Chondrocyte (in vitro differentiated cells): Measurements from ENCODE around the gene PHACTR1. TPM values are rescaled to one million over a fixed set of nuclear protein-coding genes. Genes with fewer than 3 reads are reported as not detected.

Experiments used
- DNase-seq: peaks from one replicate; pipeline ENCODE4 v3.0.0; 2021; ENCODE audit warnings: mixed read lengths, low spot score
- H3K27ac Mint-ChIP-seq: one replicate; pipeline ENCODE4 v1.8.0; 2021; ENCODE audit warnings: mild to moderate bottlenecking, moderate library complexity, mixed read lengths; ENCODE audit not compliant: unreplicated experiment
- H3K27me3 Mint-ChIP-seq: 2 replicates; pipeline ENCODE4 v1.8.0; 2021; ENCODE audit warnings: low read depth, mixed read lengths
- H3K36me3 Mint-ChIP-seq: 2 replicates; pipeline ENCODE4 v1.8.0; 2021; ENCODE audit warnings: low read depth, mixed read lengths
- H3K4me1 Mint-ChIP-seq: 2 replicates; pipeline ENCODE4 v1.8.0; 2021; ENCODE audit warnings: low read depth, mild to moderate bottlenecking, mixed read lengths
- H3K4me3 Mint-ChIP-seq: one replicate; pipeline ENCODE4 v1.8.0; 2021; ENCODE audit warnings: mild to moderate bottlenecking, moderate library complexity, mixed read lengths; ENCODE audit not compliant: unreplicated experiment
- H3K9me3 Mint-ChIP-seq: 2 replicates; pipeline ENCODE4 v1.8.0; 2021; ENCODE audit warnings: low read depth, mixed read lengths
- total RNA-seq: library from RNA; stranded (reverse); gene quantifications from 3 replicates; pipeline ENCODE4 v1.2.1, GENCODE V29; 2021
- TF ChIP-seq, protein P1 (sequence below): fragments of 200-600 bp; sonication (generic); IDR thresholded peaks from 2 replicates; pipeline ENCODE4 v1.5.0; 2021; ENCODE audit warnings: antibody characterized with exemption, mild to moderate bottlenecking, moderate library complexity

Gene PHACTR1
- total RNA-seq, 1 donor from 2014 or later: 2.1 TPM

- no peak overlapping the region for H3K4me3 Mint-ChIP-seq
- peaks cover 8% of the 10 kb centered on the region for H3K4me1 Mint-ChIP-seq
- DNase-seq: no peak
- H3K9me3 Mint-ChIP-seq: no peaks in the 10 kb centered on the region
- H3K27ac Mint-ChIP-seq: no peak overlapping the region
- TF ChIP-seq, protein P1, sequence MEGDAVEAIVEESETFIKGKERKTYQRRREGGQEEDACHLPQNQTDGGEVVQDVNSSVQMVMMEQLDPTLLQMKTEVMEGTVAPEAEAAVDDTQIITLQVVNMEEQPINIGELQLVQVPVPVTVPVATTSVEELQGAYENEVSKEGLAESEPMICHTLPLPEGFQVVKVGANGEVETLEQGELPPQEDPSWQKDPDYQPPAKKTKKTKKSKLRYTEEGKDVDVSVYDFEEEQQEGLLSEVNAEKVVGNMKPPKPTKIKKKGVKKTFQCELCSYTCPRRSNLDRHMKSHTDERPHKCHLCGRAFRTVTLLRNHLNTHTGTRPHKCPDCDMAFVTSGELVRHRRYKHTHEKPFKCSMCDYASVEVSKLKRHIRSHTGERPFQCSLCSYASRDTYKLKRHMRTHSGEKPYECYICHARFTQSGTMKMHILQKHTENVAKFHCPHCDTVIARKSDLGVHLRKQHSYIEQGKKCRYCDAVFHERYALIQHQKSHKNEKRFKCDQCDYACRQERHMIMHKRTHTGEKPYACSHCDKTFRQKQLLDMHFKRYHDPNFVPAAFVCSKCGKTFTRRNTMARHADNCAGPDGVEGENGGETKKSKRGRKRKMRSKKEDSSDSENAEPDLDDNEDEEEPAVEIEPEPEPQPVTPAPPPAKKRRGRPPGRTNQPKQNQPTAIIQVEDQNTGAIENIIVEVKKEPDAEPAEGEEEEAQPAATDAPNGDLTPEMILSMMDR: no peak
- no peaks in the 10 kb centered on the region for H3K36me3 Mint-ChIP-seq
- no peaks in the 10 kb centered on the region for H3K27me3 Mint-ChIP-seq
These were observed 327.8 kb downstream of the PHACTR1 start for GRCh38 chr6:13044390-13044789.

GRCh38 chr6:13044896-13045295 is 328.3 kb downstream of the PHACTR1 start:
- Mint-ChIP-seq H3K4me3 (no peak overlapping the region), H3K27me3 (no peaks in the 10 kb centered on the region), H3K36me3 (no peaks in the 10 kb centered on the region), H3K9me3 (no peaks in the 10 kb centered on the region), H3K4me1 (peaks cover 8% of the 10 kb centered on the region), H3K27ac (no peak overlapping the region)
- no peak for DNase-seq
- TF ChIP-seq, protein P1: no peak

DNA sequence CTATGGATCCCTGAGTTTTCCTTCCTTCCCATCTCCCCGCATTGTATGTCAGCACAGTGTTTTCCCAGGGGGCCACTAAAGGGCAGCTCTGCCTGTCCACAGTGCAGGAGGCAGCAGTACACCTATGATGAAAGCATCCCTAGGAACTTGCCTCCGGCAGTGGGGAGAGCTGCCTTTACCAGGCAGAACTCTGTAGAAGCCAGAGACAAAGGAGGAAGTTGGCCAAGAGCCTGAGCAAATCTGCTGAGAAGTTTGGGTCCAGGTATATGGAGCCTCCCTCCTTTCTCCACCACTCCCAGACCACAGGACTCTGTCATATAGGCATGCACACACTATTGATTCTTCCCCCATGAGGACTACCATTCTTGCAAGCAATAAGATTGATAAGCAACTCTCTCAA is 329.1 kb downstream of the PHACTR1 start:
- H3K27ac Mint-ChIP-seq: no peak overlapping the region
- H3K9me3 Mint-ChIP-seq: no peaks in the 10 kb centered on the region
- TF ChIP-seq, protein P1: no peak
- no peaks in the 10 kb centered on the region for H3K36me3 Mint-ChIP-seq
- no peaks in the 10 kb centered on the region for H3K27me3 Mint-ChIP-seq
- no peak overlapping the region for H3K4me3 Mint-ChIP-seq
- DNase-seq: no peak
- peaks cover 5% of the 10 kb centered on the region for H3K4me1 Mint-ChIP-seq

- Mint-ChIP-seq H3K4me1 (peaks cover 4% of the 10 kb centered on the region), H3K9me3 (no peaks in the 10 kb centered on the region), H3K4me3 (no peak overlapping the region), H3K27me3 (no peaks in the 10 kb centered on the region), H3K27ac (no peak overlapping the region), H3K36me3 (no peaks in the 10 kb centered on the region)
- no peak for DNase-seq
- TF ChIP-seq, protein P1: no peak
These were observed 329.5 kb downstream of the PHACTR1 start for GRCh38 chr6:13046084-13046483.

DNA sequence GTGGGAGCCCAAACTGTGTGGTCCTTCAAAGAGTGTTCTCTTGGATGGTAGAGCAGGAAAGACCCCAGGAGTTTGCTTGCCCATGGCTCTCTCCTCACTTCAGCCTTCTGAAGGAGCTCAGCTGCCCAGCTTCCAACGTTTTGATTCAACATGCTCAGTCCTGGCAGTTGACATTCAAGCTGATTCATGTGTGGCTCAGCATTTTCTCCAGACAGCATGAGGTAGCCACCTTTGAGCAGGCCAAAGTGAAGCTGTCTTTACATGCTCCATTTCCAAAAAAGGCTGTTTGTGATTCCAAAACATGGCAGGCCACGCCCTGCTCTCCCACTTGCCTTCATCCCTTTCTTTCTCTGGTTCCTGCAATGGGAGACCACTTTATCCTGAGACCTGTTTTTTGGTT is 331.5 kb downstream of the PHACTR1 start:
- Mint-ChIP-seq H3K9me3 (no peaks in the 10 kb centered on the region), H3K4me3 (no peak overlapping the region), H3K27ac (no peak overlapping the region), H3K27me3 (peaks cover 13% of the 10 kb centered on the region), H3K4me1 (no peaks in the 10 kb centered on the region), H3K36me3 (no peaks in the 10 kb centered on the region)
- TF ChIP-seq, protein P1: no peak
- no peak for DNase-seq
